Ascending aorta (tissue), 2 donors: Measurements from ENCODE around the gene KIAA0040. TPM values are rescaled to one million over a fixed set of nuclear protein-coding genes. Genes with fewer than 3 reads are reported as not detected.

Experiments used
- DNase-seq, 2 donors: peaks; one replicate each; pipeline ENCODE4 v3.0.0-alpha.2; 2019; ENCODE audit warnings: low spot score in 2 of 2
- H3K27ac ChIP-seq, 2 donors: fragments of 200-600 bp; sonication (generic); one replicate each; pipeline ENCODE4 v1.5.1; 2016 to 2017; ENCODE audit warnings: mild to moderate bottlenecking in 1 of 2
- H3K27me3 ChIP-seq: fragments of 200-600 bp; sonication (generic); one replicate; pipeline ENCODE4 v1.5.1; 2017
- H3K36me3 ChIP-seq, 2 donors: fragments of 200-600 bp; sonication (generic); one replicate each; pipeline ENCODE4 v1.5.1; 2016
- H3K4me1 ChIP-seq, 2 donors: fragments of 200-600 bp; sonication (generic); one replicate each; pipeline ENCODE4 v1.5.1; 2016 to 2017; ENCODE audit warnings: mild to moderate bottlenecking in 1 of 2
- H3K4me3 ChIP-seq, 2 donors: fragments of 200-600 bp; sonication (generic); one replicate each; pipeline ENCODE4 v1.5.1; 2016 to 2017; ENCODE audit warnings: mild to moderate bottlenecking in 1 of 2
- H3K9me3 ChIP-seq, 2 donors: fragments of 200-600 bp; sonication (generic); one replicate each; pipeline ENCODE4 v1.5.1; 2016
- CTCF ChIP-seq, 3 experiments: fragments of 200-600 bp in 2 of 3; fragments of 450-650 bp in 1 of 3; sonication (generic) in 2 of 3; IDR thresholded peaks; one replicate each; pipeline ENCODE4 v1.5.1; 2016 to 2019; ENCODE audit warnings: antibody characterized with exemption in 3 of 3, mild to moderate bottlenecking in 1 of 3, moderate library complexity in 1 of 3
- intact Hi-C: fragments of 100-400 bp; cut with DNase I; formaldehyde crosslinking; loops from one replicate; pipeline ENCODE4 v1.15.1; 2023
- total RNA-seq: library from RNA; depleted of rRNA; stranded (reverse); fragments of >200 nt; gene quantifications from one replicate; pipeline ENCODE4 v1.1.0, GENCODE V29; 2016

KIAA0040 gene
- total RNA-seq, 1 donor from 2014 or later, result 36.7 TPM

GRCh38 chr1:175217721-175218531 lies 25.4 kb upstream of the KIAA0040 start:
- no peaks in the 10 kb centered on the region for H3K36me3 ChIP-seq
- H3K27me3 ChIP-seq, result no peaks in the 10 kb centered on the region
- no peak overlapping the region for H3K27ac ChIP-seq
- intact Hi-C loops, result no loop called here
- no peak for TF ChIP-seq CTCF (IDR thresholded peaks at IDR 0.05)
- H3K4me3 ChIP-seq, result no peak overlapping the region
- peaks cover 0 to 4% of the 10 kb centered on the region in 2 donors for H3K9me3 ChIP-seq
- no peaks in the 10 kb centered on the region for H3K4me1 ChIP-seq
- DNase-seq, result no peak

GRCh38 chr1:175216444-175216843 lies 23.9 kb upstream of the KIAA0040 start:
- Histone ChIP-seq H3K27ac (no peak overlapping the region), H3K27me3 (no peaks in the 10 kb centered on the region)

GRCh38 chr1:175211656-175212055 lies 19.1 kb upstream of the KIAA0040 start:
- H3K27me3 ChIP-seq, result no peaks in the 10 kb centered on the region
- peaks cover 0 to 4% of the 10 kb centered on the region in 2 donors for H3K9me3 ChIP-seq
- intact Hi-C loops, result no loop called here
- TF ChIP-seq CTCF (IDR thresholded peaks at IDR 0.05), result no peak
- no peaks in the 10 kb centered on the region for H3K4me1 ChIP-seq
- no peaks in the 10 kb centered on the region for H3K36me3 ChIP-seq
- no peak overlapping the region for H3K4me3 ChIP-seq
- DNase-seq, result no peak
- H3K27ac ChIP-seq, result no peak overlapping the region

More at GRCh38 chr1:175216444-175216843, 23.9 kb upstream of the KIAA0040 start:
- Histone ChIP-seq H3K36me3 (no peaks in the 10 kb centered on the region), H3K4me3 (no peak overlapping the region), H3K9me3 (peaks cover 0 to 4% of the 10 kb centered on the region in 2 donors), H3K4me1 (no peaks in the 10 kb centered on the region)
- no peak for DNase-seq
- intact Hi-C loops, result no loop called here
- TF ChIP-seq CTCF (IDR thresholded peaks at IDR 0.05), result no peak

- Histone ChIP-seq H3K36me3 (no peaks in the 10 kb centered on the region), H3K9me3 (peaks cover 0 to 4% of the 10 kb centered on the region in 2 donors), H3K27ac (no peak overlapping the region), H3K27me3 (no peaks in the 10 kb centered on the region), H3K4me3 (no peak overlapping the region), H3K4me1 (no peaks in the 10 kb centered on the region)
- no peak for DNase-seq
- intact Hi-C loops, result no loop called here
- TF ChIP-seq CTCF (IDR thresholded peaks at IDR 0.05), result no peak
These were observed 18.2 kb upstream of the KIAA0040 start for GRCh38 chr1:175210744-175211143.

GRCh38 chr1:175209493-175209921 lies 16.9 kb upstream of the KIAA0040 start:
- no peak overlapping the region for H3K27ac ChIP-seq
- H3K4me3 ChIP-seq, result no peak overlapping the region
- no peak for DNase-seq
- H3K9me3 ChIP-seq, result peaks cover 0 to 4% of the 10 kb centered on the region in 2 donors
- H3K4me1 ChIP-seq, result no peaks in the 10 kb centered on the region
- intact Hi-C loops, result no loop called here
- TF ChIP-seq CTCF (IDR thresholded peaks at IDR 0.05), result no peak
- H3K36me3 ChIP-seq, result no peaks in the 10 kb centered on the region
- no peaks in the 10 kb centered on the region for H3K27me3 ChIP-seq
